ENCODE data around the gene FBXO7. TPM values are rescaled to one million over a fixed set of nuclear protein-coding genes. Genes with fewer than 3 reads are reported as not detected.
A peak's percentile ranks its signal among the peaks of the same experiment; 100 is the strongest.
"Not testable (repeated sequence)": the region's sequence is repeated elsewhere in the genome, so short reads cannot be mapped to it uniquely, and the experiment has no call there.

FBXO7 gene
- polyA plus RNA-seq, 3 donors from 2014 or later = 134 to 272 (median 175) TPM

- Mint-ChIP-seq H3K4me1 (peaks cover 10 to 50% of the 10 kb centered on the region in 2 donors), H3K9me3 (no peaks in the 10 kb centered on the region), H3K27me3 (ENCODE audit: low read depth in 3 of 3) (peaks cover 6 to 14% (median 8%) of the 10 kb centered on the region in 3 donors), H3K4me3 (peak overlapping the region; percentile 86 to 97 (median 92)), H3K27ac (peak overlapping the region; percentile 86 to 98 (median 94)), H3K36me3 (peaks cover 0 to 9% (median 0%) of the 10 kb centered on the region in 3 donors)
- DNase-seq = peak in 2 of 3 donors; percentile 16 to 20
Measured at GRCh38 chr22:32476281-32477195, 1.9 kb downstream of the FBXO7 start.

GRCh38 chr22:32477596-32477995 is 3.0 kb downstream of the FBXO7 start:
- Mint-ChIP-seq H3K36me3 (peaks cover 0 to 9% (median 0%) of the 10 kb centered on the region in 3 donors), H3K27me3 (ENCODE audit: low read depth in 3 of 3) (peaks cover 3 to 14% (median 8%) of the 10 kb centered on the region in 3 donors), H3K27ac (peak overlapping the region in 1 of 6 donors; percentile 13), H3K9me3 (no peaks in the 10 kb centered on the region), H3K4me1 (peaks cover 10 to 50% of the 10 kb centered on the region in 2 donors), H3K4me3 (no peak overlapping the region)
- no peak for DNase-seq

GRCh38 chr22:32478552-32478951 is 3.9 kb downstream of the FBXO7 start:
- H3K4me1 Mint-ChIP-seq = peaks cover 4 to 45% of the 10 kb centered on the region in 2 donors
- not testable (repeated sequence) for DNase-seq, H3K36me3 Mint-ChIP-seq, H3K4me3 Mint-ChIP-seq, H3K9me3 Mint-ChIP-seq
- peak overlapping the region in 2 of 6 donors; percentile 26 to 53 for H3K27ac Mint-ChIP-seq
- peaks cover 3 to 14% (median 8%) of the 10 kb centered on the region in 3 donors for H3K27me3 Mint-ChIP-seq (ENCODE audit: low read depth in 3 of 3)

GRCh38 chr22:32478994-32479393 is 4.4 kb downstream of the FBXO7 start:
- Mint-ChIP-seq H3K36me3 (peaks cover 0 to 9% (median 0%) of the 10 kb centered on the region in 3 donors), H3K4me1 (peaks cover under 1 to 41% of the 10 kb centered on the region in 2 donors), H3K27ac (peak overlapping the region in 2 of 6 donors; percentile 26 to 53), H3K9me3 (no peaks in the 10 kb centered on the region), H3K4me3 (no peak overlapping the region), H3K27me3 (ENCODE audit: low read depth in 3 of 3) (peaks cover 3 to 11% (median 8%) of the 10 kb centered on the region in 3 donors)
- no peak for DNase-seq

GRCh38 chr22:32480238-32480637 is 5.6 kb downstream of the FBXO7 start:
- peak overlapping the region in 1 of 5 donors; percentile 38 for H3K4me3 Mint-ChIP-seq
- H3K4me1 Mint-ChIP-seq = peaks cover 0 to 38% of the 10 kb centered on the region in 2 donors
- peak overlapping the region in 3 of 6 donors; percentile 1 to 49 (median 14) for H3K27ac Mint-ChIP-seq
- DNase-seq = no peak
- H3K36me3 Mint-ChIP-seq = peaks cover 0 to 9% (median 0%) of the 10 kb centered on the region in 3 donors
- peaks cover 0 to 5% (median 4%) of the 10 kb centered on the region in 3 donors for H3K27me3 Mint-ChIP-seq (ENCODE audit: low read depth in 3 of 3)
- H3K9me3 Mint-ChIP-seq = no peaks in the 10 kb centered on the region

GRCh38 chr22:32482708-32483107 is 8.1 kb downstream of the FBXO7 start:
- no peak for DNase-seq
- H3K27me3 Mint-ChIP-seq (ENCODE audit: low read depth in 3 of 3) = peaks cover 0 to 8% (median 2%) of the 10 kb centered on the region in 3 donors
- H3K9me3 Mint-ChIP-seq = no peaks in the 10 kb centered on the region
- H3K36me3 Mint-ChIP-seq = peaks cover 11 to 28% (median 18%) of the 10 kb centered on the region in 3 donors
- H3K4me3 Mint-ChIP-seq = no peak overlapping the region
- H3K4me1 Mint-ChIP-seq = peaks cover 18 to 22% of the 10 kb centered on the region in 2 donors
- H3K27ac Mint-ChIP-seq = no peak overlapping the region

- Mint-ChIP-seq H3K9me3 (no peaks in the 10 kb centered on the region), H3K36me3 (peaks cover 11 to 46% (median 36%) of the 10 kb centered on the region in 3 donors), H3K27ac (no peak overlapping the region), H3K27me3 (ENCODE audit: low read depth in 3 of 3) (peaks cover 0 to 3% (median 0%) of the 10 kb centered on the region in 3 donors), H3K4me3 (no peak overlapping the region), H3K4me1 (peaks cover 0 to 18% of the 10 kb centered on the region in 2 donors)
- DNase-seq = no peak
Measured at GRCh38 chr22:32486656-32487390, 12.2 kb downstream of the FBXO7 start.

- no peaks in the 10 kb centered on the region for H3K9me3 Mint-ChIP-seq
- H3K4me3 Mint-ChIP-seq = no peak overlapping the region
- peaks cover 0 to 18% of the 10 kb centered on the region in 2 donors for H3K4me1 Mint-ChIP-seq
- peaks cover 0 to 3% (median 0%) of the 10 kb centered on the region in 3 donors for H3K27me3 Mint-ChIP-seq (ENCODE audit: low read depth in 3 of 3)
- H3K36me3 Mint-ChIP-seq = peaks cover 11 to 52% (median 39%) of the 10 kb centered on the region in 3 donors
- H3K27ac Mint-ChIP-seq = peak overlapping the region in 1 of 6 donors; percentile 24
- no peak for DNase-seq
Measured at GRCh38 chr22:32487461-32487860, 12.8 kb downstream of the FBXO7 start.

- Mint-ChIP-seq H3K27ac (peak overlapping the region in 1 of 6 donors; percentile 46), H3K4me3 (no peak overlapping the region), H3K4me1 (peaks cover 0 to 18% of the 10 kb centered on the region in 2 donors), H3K27me3 (ENCODE audit: low read depth in 3 of 3) (peaks cover 0 to 5% (median 0%) of the 10 kb centered on the region in 3 donors), H3K36me3 (peaks cover 16 to 65% (median 47%) of the 10 kb centered on the region in 3 donors), H3K9me3 (no peaks in the 10 kb centered on the region)
- DNase-seq = no peak
Measured at GRCh38 chr22:32489377-32489776, 14.8 kb downstream of the FBXO7 start.

GRCh38 chr22:32490279-32490678 is 15.7 kb downstream of the FBXO7 start:
- H3K27me3 Mint-ChIP-seq (ENCODE audit: low read depth in 3 of 3) = peaks cover 0 to 5% (median 0%) of the 10 kb centered on the region in 3 donors
- peaks cover 20 to 73% (median 53%) of the 10 kb centered on the region in 3 donors for H3K36me3 Mint-ChIP-seq
- DNase-seq = no peak
- peaks cover 0 to 18% of the 10 kb centered on the region in 2 donors for H3K4me1 Mint-ChIP-seq
- H3K27ac Mint-ChIP-seq = no peak overlapping the region
- no peaks in the 10 kb centered on the region for H3K9me3 Mint-ChIP-seq
- no peak overlapping the region for H3K4me3 Mint-ChIP-seq

- Mint-ChIP-seq H3K36me3 (peaks cover 23 to 67% (median 44%) of the 10 kb centered on the region in 3 donors), H3K4me1 (peaks cover 0 to 5% of the 10 kb centered on the region in 2 donors), H3K9me3 (no peaks in the 10 kb centered on the region), H3K27me3 (ENCODE audit: low read depth in 3 of 3) (peaks cover 0 to 2% (median 0%) of the 10 kb centered on the region in 3 donors), H3K27ac (peak overlapping the region in 1 of 6 donors; percentile 25), H3K4me3 (no peak overlapping the region)
- no peak for DNase-seq
Measured at GRCh38 chr22:32492111-32492510, 17.5 kb downstream of the FBXO7 start.

- no peak for DNase-seq
- Mint-ChIP-seq H3K27ac (peak overlapping the region in 1 of 6 donors; percentile 27), H3K36me3 (peaks cover 27 to 68% (median 43%) of the 10 kb centered on the region in 3 donors), H3K9me3 (no peaks in the 10 kb centered on the region), H3K4me1 (no peaks in the 10 kb centered on the region), H3K4me3 (no peak overlapping the region), H3K27me3 (ENCODE audit: low read depth in 3 of 3) (peaks cover 0 to 2% (median 0%) of the 10 kb centered on the region in 3 donors)
Measured at GRCh38 chr22:32493551-32493950, 18.9 kb downstream of the FBXO7 start.

- peak overlapping the region in 2 of 6 donors; percentile 51 to 56 for H3K27ac Mint-ChIP-seq
- H3K36me3 Mint-ChIP-seq = peaks cover 28 to 73% (median 41%) of the 10 kb centered on the region in 3 donors
- no peaks in the 10 kb centered on the region for H3K9me3 Mint-ChIP-seq
- peaks cover 0 to 1% of the 10 kb centered on the region in 2 donors for H3K4me1 Mint-ChIP-seq
- peaks cover 0 to 2% (median 0%) of the 10 kb centered on the region in 3 donors for H3K27me3 Mint-ChIP-seq (ENCODE audit: low read depth in 3 of 3)
- H3K4me3 Mint-ChIP-seq = no peak overlapping the region
- no peak for DNase-seq
Measured at GRCh38 chr22:32494971-32495370, 20.4 kb downstream of the FBXO7 start.

Data from immature natural killer cell (primary cell).